HepG2 (cell line): ENCODE measurements around the gene NAV2.

Experiments
- BHLHE40 ChIP-seq: IDR thresholded peaks from 2 replicates; pipeline ENCODE4 v1.6.1; 2011; ENCODE audit warnings: low read length, improper control_type of control experiment
- SATB2 ChIP-seq: sonication (generic); formaldehyde crosslinking; IDR thresholded peaks from 2 replicates; pipeline ENCODE4 v1.5.0; 2020; ENCODE audit warnings: missing genetic modification reagents
- TF ChIP-seq, protein P1 (sequence below): sonication (generic); formaldehyde crosslinking; IDR thresholded peaks from 2 replicates; pipeline ENCODE4 v1.5.0; 2020; ENCODE audit warnings: mild to moderate bottlenecking, missing genetic modification reagents, moderate library complexity

DNA sequence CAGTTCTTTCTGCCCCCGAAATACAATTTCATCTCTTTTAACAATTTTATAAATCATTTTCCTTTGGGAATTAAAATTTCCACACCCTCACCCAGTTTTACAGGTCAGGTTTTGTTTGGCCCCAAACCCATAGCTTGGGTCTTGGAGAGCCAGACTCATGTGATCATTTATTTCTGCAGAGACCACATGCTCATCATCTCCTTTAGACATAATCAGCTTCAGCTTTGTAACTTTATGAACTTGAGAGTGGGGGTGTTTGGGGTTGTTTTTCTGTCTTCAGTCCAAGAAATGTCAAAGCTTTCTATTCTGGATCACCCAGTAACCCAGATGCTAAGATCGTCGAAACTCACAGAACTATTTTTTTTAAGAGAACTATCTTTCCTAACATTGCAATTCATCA lies 376.7 kb downstream of the NAV2 start:
- TF ChIP-seq BHLHE40 (no peak), SATB2 (no peak)
- TF ChIP-seq, protein P1, sequence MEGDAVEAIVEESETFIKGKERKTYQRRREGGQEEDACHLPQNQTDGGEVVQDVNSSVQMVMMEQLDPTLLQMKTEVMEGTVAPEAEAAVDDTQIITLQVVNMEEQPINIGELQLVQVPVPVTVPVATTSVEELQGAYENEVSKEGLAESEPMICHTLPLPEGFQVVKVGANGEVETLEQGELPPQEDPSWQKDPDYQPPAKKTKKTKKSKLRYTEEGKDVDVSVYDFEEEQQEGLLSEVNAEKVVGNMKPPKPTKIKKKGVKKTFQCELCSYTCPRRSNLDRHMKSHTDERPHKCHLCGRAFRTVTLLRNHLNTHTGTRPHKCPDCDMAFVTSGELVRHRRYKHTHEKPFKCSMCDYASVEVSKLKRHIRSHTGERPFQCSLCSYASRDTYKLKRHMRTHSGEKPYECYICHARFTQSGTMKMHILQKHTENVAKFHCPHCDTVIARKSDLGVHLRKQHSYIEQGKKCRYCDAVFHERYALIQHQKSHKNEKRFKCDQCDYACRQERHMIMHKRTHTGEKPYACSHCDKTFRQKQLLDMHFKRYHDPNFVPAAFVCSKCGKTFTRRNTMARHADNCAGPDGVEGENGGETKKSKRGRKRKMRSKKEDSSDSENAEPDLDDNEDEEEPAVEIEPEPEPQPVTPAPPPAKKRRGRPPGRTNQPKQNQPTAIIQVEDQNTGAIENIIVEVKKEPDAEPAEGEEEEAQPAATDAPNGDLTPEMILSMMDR (CRISPR knock-in tag), result no peak
